ENCODE measurements around the gene SOAT2. TPM values are rescaled to one million over a fixed set of nuclear protein-coding genes. Genes with fewer than 3 reads are reported as not detected.

SOAT2 gene
- total RNA-seq, 1 donor from 2014 or later = not detected

DNA sequence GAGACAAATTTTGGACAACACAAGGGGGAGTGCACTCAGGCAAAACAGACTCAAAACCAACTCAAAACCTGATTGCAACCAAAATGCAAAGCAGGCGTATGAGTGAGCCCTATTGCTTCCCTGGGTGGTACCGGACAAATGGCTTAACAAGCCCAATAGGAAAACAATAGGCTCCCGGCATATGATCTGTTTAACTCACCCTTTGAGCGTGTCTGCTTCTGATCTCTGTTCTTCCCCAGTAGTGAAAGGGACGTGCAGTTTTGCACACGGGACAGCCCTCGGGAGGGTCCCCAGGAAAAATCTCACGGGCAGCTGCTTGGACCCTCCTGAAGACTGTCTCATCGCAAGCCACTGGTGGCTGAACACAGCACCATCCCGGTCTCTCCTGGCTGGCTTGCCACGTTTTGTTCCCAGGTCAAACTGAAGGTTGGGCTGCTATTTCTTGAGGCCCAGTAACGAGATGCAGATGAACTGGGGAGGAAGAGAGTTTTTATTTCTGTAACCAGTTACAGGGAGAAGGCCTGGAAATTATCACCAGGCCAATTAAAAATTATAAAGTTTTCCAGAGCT is 9.9 kb downstream of the SOAT2 start:
- Mint-ChIP-seq H3K36me3 (ENCODE audit: unreplicated experiment) (no peaks in the 10 kb centered on the region), H3K27ac (ENCODE audit: unreplicated experiment) (no peak overlapping the region), H3K9me3 (ENCODE audit: unreplicated experiment) (no peaks in the 10 kb centered on the region), H3K4me1 (ENCODE audit: low read depth, unreplicated experiment) (no peaks in the 10 kb centered on the region), H3K27me3 (ENCODE audit: unreplicated experiment) (peaks cover 2% of the 10 kb centered on the region), H3K4me3 (ENCODE audit: unreplicated experiment) (no peak overlapping the region)
- TF ChIP-seq, protein P1, sequence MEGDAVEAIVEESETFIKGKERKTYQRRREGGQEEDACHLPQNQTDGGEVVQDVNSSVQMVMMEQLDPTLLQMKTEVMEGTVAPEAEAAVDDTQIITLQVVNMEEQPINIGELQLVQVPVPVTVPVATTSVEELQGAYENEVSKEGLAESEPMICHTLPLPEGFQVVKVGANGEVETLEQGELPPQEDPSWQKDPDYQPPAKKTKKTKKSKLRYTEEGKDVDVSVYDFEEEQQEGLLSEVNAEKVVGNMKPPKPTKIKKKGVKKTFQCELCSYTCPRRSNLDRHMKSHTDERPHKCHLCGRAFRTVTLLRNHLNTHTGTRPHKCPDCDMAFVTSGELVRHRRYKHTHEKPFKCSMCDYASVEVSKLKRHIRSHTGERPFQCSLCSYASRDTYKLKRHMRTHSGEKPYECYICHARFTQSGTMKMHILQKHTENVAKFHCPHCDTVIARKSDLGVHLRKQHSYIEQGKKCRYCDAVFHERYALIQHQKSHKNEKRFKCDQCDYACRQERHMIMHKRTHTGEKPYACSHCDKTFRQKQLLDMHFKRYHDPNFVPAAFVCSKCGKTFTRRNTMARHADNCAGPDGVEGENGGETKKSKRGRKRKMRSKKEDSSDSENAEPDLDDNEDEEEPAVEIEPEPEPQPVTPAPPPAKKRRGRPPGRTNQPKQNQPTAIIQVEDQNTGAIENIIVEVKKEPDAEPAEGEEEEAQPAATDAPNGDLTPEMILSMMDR (IDR thresholded peaks at IDR 0.05; ENCODE audit: partially characterized antibody, unreplicated experiment) = no peak
- no peak for DNase-seq

DNA sequence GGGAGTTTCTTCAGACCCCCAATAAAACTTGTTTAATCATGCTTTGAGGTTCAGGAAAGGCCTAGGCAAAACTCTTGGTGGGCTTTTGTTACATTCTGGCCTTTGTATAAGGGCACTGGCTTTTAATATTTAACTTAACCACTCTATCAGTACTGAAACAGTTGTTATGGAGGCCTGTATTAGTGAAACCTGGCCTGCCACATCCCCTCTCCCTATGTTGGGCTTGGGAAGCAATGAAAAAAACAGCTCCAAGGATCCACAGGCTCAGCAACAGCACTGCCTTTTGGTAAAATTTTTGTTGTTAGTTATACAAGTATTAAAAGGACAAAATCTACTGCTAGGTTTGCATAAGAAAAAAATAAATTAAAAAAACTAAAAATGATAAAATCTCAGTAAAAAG is 10.7 kb downstream of the SOAT2 start:
- Mint-ChIP-seq H3K9me3 (ENCODE audit: unreplicated experiment) (no peaks in the 10 kb centered on the region), H3K4me3 (ENCODE audit: unreplicated experiment) (no peak overlapping the region), H3K36me3 (ENCODE audit: unreplicated experiment) (no peaks in the 10 kb centered on the region), H3K27me3 (ENCODE audit: unreplicated experiment) (peaks cover 6% of the 10 kb centered on the region), H3K4me1 (ENCODE audit: low read depth, unreplicated experiment) (no peaks in the 10 kb centered on the region), H3K27ac (ENCODE audit: unreplicated experiment) (no peak overlapping the region)
- DNase-seq = no peak
- TF ChIP-seq, protein P1 (IDR thresholded peaks at IDR 0.05; ENCODE audit: partially characterized antibody, unreplicated experiment) = no peak

DNA sequence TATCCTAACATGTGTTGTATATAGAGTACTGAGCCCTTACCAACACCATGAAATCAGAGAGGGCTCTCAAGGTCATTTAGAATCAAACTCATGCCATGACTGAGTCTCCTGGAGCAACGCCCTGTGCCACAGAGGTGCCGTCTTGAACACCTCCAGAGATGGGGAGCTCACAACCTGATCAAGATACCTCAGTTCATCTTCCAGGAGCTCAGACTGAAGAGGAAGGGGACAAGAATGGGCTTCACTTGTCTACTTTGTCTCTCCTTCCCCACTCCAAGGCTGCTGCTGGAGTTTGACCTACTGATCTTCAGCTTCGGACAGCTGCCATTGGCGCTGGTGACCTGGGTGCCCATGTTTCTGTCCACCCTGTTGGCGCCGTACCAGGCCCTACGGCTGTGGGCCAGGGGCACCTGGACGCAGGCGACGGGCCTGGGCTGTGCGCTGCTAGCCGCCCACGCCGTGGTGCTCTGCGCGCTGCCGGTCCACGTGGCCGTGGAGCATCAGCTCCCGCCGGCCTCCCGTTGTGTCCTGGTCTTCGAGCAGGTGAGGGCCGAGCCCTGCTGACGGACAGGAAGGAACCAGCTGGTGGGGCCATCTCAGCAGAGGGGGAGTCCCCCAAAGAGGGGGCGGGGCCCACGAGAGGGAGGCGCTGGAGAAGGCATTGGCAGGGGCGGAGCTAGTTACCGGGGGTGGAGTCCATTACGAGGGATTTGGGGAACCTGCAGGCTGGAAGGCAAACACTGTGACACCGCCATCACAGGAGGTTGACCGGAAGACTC is 12.0 kb downstream of the SOAT2 start:
- H3K4me1 Mint-ChIP-seq (ENCODE audit: low read depth, unreplicated experiment) = no peaks in the 10 kb centered on the region
- H3K27ac Mint-ChIP-seq (ENCODE audit: unreplicated experiment) = no peak overlapping the region
- H3K4me3 Mint-ChIP-seq (ENCODE audit: unreplicated experiment) = no peak overlapping the region
- DNase-seq = no peak
- peaks cover 11% of the 10 kb centered on the region for H3K27me3 Mint-ChIP-seq (ENCODE audit: unreplicated experiment)
- no peaks in the 10 kb centered on the region for H3K9me3 Mint-ChIP-seq (ENCODE audit: unreplicated experiment)
- TF ChIP-seq, protein P1 (IDR thresholded peaks at IDR 0.05; ENCODE audit: partially characterized antibody, unreplicated experiment) = no peak
- H3K36me3 Mint-ChIP-seq (ENCODE audit: unreplicated experiment) = no peaks in the 10 kb centered on the region

DNA sequence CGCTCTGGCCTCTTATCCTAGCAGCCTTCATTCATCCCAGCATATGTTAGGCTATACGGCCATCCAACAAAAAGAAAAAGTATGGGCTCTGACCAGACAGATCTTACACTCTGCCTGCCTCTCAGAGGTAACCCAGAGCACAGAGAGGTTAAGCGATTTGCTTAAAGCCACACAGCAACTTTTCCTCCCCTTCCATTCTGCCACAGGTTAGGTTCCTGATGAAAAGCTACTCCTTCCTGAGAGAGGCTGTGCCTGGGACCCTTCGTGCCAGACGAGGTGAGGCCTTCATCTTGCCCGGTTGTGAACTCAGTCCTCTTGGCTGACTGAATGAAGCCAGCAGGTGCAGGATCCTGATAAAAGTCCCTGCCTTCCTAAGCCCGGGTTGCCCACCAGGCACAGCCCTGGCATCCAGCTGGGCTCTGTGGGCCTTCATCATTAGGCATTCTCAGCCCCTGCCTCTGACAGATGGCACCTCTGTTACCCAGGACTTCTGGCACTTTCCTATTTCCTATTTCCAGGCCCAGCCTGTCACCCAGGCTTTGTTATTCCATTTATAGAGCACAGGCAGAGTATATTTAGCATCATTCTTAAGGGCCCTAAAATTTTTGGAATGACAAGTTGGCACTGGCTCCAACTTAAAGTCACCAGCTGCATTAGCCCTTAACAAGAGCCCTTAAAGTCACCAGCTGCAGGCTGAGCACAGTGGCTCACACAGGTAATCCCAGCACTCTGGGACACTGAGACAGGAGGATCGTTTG is 12.8 kb downstream of the SOAT2 start:
- Mint-ChIP-seq H3K9me3 (ENCODE audit: unreplicated experiment) (no peaks in the 10 kb centered on the region), H3K27ac (ENCODE audit: unreplicated experiment) (no peak overlapping the region)

More for the DNA sequence above, 12.8 kb downstream of the SOAT2 start:
- H3K36me3 Mint-ChIP-seq (ENCODE audit: unreplicated experiment) = no peaks in the 10 kb centered on the region
- H3K4me1 Mint-ChIP-seq (ENCODE audit: low read depth, unreplicated experiment) = no peaks in the 10 kb centered on the region
- no peak for DNase-seq
- H3K4me3 Mint-ChIP-seq (ENCODE audit: unreplicated experiment) = no peak overlapping the region
- H3K27me3 Mint-ChIP-seq (ENCODE audit: unreplicated experiment) = peaks cover 11% of the 10 kb centered on the region
- TF ChIP-seq, protein P1 (IDR thresholded peaks at IDR 0.05; ENCODE audit: partially characterized antibody, unreplicated experiment) = no peak
